ENCODE data around the gene TBX3.

TBX3 gene

GRCh38 chr12:114674251-114675047 is 9.5 kb downstream of the TBX3 start:
- Histone ChIP-seq H3K27me3 (ENCODE audit: control insufficient read depth, insufficient read depth, low read length) (peaks cover 4% of the 10 kb centered on the region), H3K4me3 (ENCODE audit: low read depth, low read length) (no peak overlapping the region), H3K9me3 (ENCODE audit: control insufficient read depth, low read length) (no peaks in the 10 kb centered on the region), H2AFZ (no peak overlapping the region), H3K9ac (no peak overlapping the region), H3K4me2 (ENCODE audit: low read length) (no peak overlapping the region), H3K27ac (no peak overlapping the region), H3K36me3 (ENCODE audit: control insufficient read depth, insufficient read depth, low read length) (no peaks in the 10 kb centered on the region), H3K79me2 (no peaks in the 10 kb centered on the region), H3K4me1 (no peaks in the 10 kb centered on the region)
- no peak for TF ChIP-seq CTCF (IDR thresholded peaks at IDR 0.05)

- no peak overlapping the region for H3K27ac ChIP-seq
- TF ChIP-seq CTCF (IDR thresholded peaks at IDR 0.05) = no peak
- H2AFZ ChIP-seq = no peak overlapping the region
- no peaks in the 10 kb centered on the region for H3K79me2 ChIP-seq
- no peaks in the 10 kb centered on the region for H3K4me1 ChIP-seq
- no peak overlapping the region for H3K4me2 ChIP-seq (ENCODE audit: low read length)
- H3K9me3 ChIP-seq (ENCODE audit: control insufficient read depth, low read length) = no peaks in the 10 kb centered on the region
- no peaks in the 10 kb centered on the region for H3K36me3 ChIP-seq (ENCODE audit: control insufficient read depth, insufficient read depth, low read length)
- peaks cover 4% of the 10 kb centered on the region for H3K27me3 ChIP-seq (ENCODE audit: control insufficient read depth, insufficient read depth, low read length)
- no peak overlapping the region for H3K4me3 ChIP-seq (ENCODE audit: low read depth, low read length)
- no peak overlapping the region for H3K9ac ChIP-seq
Observed at GRCh38 chr12:114673901-114674250, 10.1 kb downstream of the TBX3 start.

- Histone ChIP-seq H3K36me3 (ENCODE audit: control insufficient read depth, insufficient read depth, low read length) (no peaks in the 10 kb centered on the region), H3K27me3 (ENCODE audit: control insufficient read depth, insufficient read depth, low read length) (peaks cover 4% of the 10 kb centered on the region), H3K4me1 (no peaks in the 10 kb centered on the region), H3K9ac (no peak overlapping the region), H3K79me2 (no peaks in the 10 kb centered on the region), H3K27ac (no peak overlapping the region), H3K9me3 (ENCODE audit: control insufficient read depth, low read length) (no peaks in the 10 kb centered on the region), H3K4me3 (ENCODE audit: low read depth, low read length) (no peak overlapping the region), H2AFZ (no peak overlapping the region), H3K4me2 (ENCODE audit: low read length) (no peak overlapping the region)
- TF ChIP-seq CTCF (IDR thresholded peaks at IDR 0.05) = no peak
Observed at GRCh38 chr12:114673169-114673833, 10.7 kb downstream of the TBX3 start.

- no peaks in the 10 kb centered on the region for H3K4me1 ChIP-seq
- no peaks in the 10 kb centered on the region for H3K79me2 ChIP-seq
- H2AFZ ChIP-seq = no peak overlapping the region
- H3K4me3 ChIP-seq (ENCODE audit: low read depth, low read length) = no peak overlapping the region
- H3K27ac ChIP-seq = no peak overlapping the region
- no peaks in the 10 kb centered on the region for H3K9me3 ChIP-seq (ENCODE audit: control insufficient read depth, low read length)
- no peak overlapping the region for H3K9ac ChIP-seq
- peaks cover 6% of the 10 kb centered on the region for H3K27me3 ChIP-seq (ENCODE audit: control insufficient read depth, insufficient read depth, low read length)
- H3K4me2 ChIP-seq (ENCODE audit: low read length) = no peak overlapping the region
- no peaks in the 10 kb centered on the region for H3K36me3 ChIP-seq (ENCODE audit: control insufficient read depth, insufficient read depth, low read length)
- TF ChIP-seq CTCF (IDR thresholded peaks at IDR 0.05) = no peak
Observed at GRCh38 chr12:114672817-114673168, 11.2 kb downstream of the TBX3 start.

All from parathyroid adenoma (tissue), 2 donors.